ENCODE results near the gene ASB3.

DNA sequence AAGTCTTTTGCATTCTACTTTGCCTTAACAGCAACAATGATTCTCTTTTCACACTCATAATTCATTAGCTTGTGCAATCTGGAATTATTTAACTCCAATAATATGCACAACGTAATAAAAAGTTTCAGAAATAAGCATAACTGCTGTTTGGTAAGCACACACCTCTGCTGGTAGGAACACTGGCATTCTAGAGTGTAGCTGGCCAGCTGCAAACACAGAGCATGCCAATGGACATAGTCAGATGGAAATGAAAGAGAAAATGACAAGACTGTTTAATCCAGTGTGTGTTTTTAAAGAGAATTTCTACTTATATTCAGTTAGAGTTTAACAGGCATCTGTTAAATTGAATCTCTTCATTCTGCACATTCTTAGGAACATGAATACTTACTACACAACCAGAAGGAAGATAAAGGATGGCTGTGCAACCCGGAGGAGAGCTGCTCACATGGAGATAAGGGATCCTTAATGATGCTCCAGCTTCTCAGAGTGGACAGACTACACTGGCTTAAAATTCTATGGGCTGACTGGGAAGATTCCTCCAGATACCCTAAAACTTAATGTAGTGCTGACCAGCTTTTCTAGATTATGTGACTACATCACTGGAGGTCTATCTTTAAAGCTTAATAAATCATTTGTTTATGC is 113.8 kb downstream of the ASB3 start:
- TF ChIP-seq EGR1 (IDR thresholded peaks at IDR 0.05), result no peak
- TF ChIP-seq, protein P1, sequence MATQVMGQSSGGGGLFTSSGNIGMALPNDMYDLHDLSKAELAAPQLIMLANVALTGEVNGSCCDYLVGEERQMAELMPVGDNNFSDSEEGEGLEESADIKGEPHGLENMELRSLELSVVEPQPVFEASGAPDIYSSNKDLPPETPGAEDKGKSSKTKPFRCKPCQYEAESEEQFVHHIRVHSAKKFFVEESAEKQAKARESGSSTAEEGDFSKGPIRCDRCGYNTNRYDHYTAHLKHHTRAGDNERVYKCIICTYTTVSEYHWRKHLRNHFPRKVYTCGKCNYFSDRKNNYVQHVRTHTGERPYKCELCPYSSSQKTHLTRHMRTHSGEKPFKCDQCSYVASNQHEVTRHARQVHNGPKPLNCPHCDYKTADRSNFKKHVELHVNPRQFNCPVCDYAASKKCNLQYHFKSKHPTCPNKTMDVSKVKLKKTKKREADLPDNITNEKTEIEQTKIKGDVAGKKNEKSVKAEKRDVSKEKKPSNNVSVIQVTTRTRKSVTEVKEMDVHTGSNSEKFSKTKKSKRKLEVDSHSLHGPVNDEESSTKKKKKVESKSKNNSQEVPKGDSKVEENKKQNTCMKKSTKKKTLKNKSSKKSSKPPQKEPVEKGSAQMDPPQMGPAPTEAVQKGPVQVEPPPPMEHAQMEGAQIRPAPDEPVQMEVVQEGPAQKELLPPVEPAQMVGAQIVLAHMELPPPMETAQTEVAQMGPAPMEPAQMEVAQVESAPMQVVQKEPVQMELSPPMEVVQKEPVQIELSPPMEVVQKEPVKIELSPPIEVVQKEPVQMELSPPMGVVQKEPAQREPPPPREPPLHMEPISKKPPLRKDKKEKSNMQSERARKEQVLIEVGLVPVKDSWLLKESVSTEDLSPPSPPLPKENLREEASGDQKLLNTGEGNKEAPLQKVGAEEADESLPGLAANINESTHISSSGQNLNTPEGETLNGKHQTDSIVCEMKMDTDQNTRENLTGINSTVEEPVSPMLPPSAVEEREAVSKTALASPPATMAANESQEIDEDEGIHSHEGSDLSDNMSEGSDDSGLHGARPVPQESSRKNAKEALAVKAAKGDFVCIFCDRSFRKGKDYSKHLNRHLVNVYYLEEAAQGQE (IDR thresholded peaks at IDR 0.05; ENCODE audit: low read depth), result no peak
- TF ChIP-seq FOXM1 (IDR thresholded peaks at IDR 0.05; ENCODE audit: borderline replicate concordance, low read depth), result no peak
- TF ChIP-seq NFIC (IDR thresholded peaks at IDR 0.05), result no peak
- TF ChIP-seq CEBPB (IDR thresholded peaks at IDR 0.05), result no peak
- TF ChIP-seq YY1 (IDR thresholded peaks at IDR 0.05; ENCODE audit: low read depth), result no peak
- no peak for TF ChIP-seq EP300 (IDR thresholded peaks at IDR 0.05; ENCODE audit: borderline replicate concordance)
- TF ChIP-seq TAF1 (IDR thresholded peaks at IDR 0.05; ENCODE audit: low read depth), result no peak
- TF ChIP-seq RAD21 (IDR thresholded peaks at IDR 0.05; ENCODE audit: low read depth), result no peak
- no peak for TF ChIP-seq ZBTB7A (IDR thresholded peaks at IDR 0.05; ENCODE audit: low read depth)
- TF ChIP-seq, protein P2, sequence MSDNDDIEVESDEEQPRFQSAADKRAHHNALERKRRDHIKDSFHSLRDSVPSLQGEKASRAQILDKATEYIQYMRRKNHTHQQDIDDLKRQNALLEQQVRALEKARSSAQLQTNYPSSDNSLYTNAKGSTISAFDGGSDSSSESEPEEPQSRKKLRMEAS (IDR thresholded peaks at IDR 0.05), result no peak
- no peak for TF ChIP-seq CREB1 (IDR thresholded peaks at IDR 0.05; ENCODE audit: low read depth)

Measured in Ishikawa (cell line).